Anterior cingulate cortex (tissue), 58 donors: ENCODE results near the gene CXorf51A.
A peak's percentile ranks its signal among the peaks of the same experiment; 100 is the strongest.
"Not testable (repeated sequence)": the region's sequence is repeated elsewhere in the genome, so short reads cannot be mapped to it uniquely, and the experiment has no call there.

ENCODE experiments used
- DNase-seq, 58 donors: peaks; one replicate each; lab custom pipeline; 2025; lab: John Stamatoyannopoulos, UW

The CXorf51A gene

DNA sequence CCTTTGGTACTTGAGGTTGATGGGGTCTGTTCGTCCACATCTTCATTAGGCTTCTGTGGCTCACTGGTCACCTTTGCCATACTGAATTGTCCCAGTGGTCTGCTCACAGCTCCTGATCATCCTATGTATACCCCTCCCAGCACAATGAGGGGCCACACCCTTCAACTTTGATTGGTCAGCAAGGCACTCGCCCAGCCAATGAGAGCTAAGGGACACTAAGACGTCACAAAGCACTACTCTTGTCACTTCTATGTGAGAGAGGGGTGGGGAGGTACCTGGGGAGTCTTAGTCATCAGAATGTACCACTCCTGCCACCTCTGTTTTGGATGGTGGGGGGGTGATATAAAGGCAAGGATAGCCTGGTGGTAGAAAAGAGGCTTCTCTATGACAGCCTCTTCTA lies at the start of gene CXorf51A:
TSS of gene CXorf51A (minus strand) at position 101 of the 400 bp plus-strand sequence. CDS start at position 80, 21 bp downstream.
- not testable (repeated sequence) for DNase-seq

- no peak for DNase-seq
These were observed 49.0 kb upstream of the CXorf51A start for GRCh38 chrX:146863566-146863965.

DNA sequence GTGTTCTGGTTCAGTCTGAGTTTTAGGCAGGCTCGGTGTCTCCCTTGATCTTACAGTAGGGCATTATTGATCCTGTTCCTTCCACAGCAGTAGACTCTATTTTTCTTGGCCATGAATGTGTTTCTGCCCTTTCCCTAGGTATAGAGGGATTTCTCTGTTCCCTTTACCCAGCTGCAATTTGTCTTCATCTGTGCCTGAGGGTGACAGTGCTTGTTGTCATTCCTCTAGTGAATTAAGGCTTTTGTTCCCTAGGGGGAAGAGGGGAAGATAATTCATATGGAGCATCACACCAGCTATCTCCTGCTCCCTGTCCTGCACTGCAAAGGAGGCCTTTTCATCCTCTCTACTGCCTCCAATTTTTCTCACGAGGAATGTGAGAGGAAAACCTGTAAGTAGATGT lies 39.7 kb upstream of the CXorf51A start:
- DNase-seq = peak in 7 of 58 donors; percentile 0 to 28 (median 1)

DNA sequence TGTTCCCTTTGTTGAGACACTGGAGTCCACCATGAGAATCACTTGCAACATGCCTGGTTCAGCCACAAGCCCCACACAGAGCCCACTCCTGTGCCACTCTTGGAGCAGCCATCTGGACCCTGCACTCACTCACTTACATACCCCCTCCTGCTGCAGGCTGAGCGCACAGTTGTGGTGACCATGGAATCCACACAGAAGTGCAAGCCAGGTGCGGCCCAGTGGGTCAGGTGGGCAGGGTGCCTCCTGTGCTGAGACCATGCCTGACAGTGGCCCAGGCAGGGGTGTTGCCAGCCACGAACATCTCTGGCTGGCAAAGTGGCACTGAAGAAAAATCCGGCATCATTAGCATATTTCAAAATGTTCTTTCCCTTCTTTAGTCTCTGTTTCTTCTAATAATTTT lies 17.4 kb upstream of the CXorf51A start:
- DNase-seq = no peak

GRCh38 chrX:146809471-146809870 lies 5.1 kb downstream of the CXorf51A start, which contains the start of gene CXorf51B:
CXorf51B (plus strand) TSS chrX:146809771; CDS start chrX:146809792, 21 bp downstream.
- not testable (repeated sequence) for DNase-seq
